Measurements from ENCODE around the gene RPTOR.

The RPTOR gene

DNA sequence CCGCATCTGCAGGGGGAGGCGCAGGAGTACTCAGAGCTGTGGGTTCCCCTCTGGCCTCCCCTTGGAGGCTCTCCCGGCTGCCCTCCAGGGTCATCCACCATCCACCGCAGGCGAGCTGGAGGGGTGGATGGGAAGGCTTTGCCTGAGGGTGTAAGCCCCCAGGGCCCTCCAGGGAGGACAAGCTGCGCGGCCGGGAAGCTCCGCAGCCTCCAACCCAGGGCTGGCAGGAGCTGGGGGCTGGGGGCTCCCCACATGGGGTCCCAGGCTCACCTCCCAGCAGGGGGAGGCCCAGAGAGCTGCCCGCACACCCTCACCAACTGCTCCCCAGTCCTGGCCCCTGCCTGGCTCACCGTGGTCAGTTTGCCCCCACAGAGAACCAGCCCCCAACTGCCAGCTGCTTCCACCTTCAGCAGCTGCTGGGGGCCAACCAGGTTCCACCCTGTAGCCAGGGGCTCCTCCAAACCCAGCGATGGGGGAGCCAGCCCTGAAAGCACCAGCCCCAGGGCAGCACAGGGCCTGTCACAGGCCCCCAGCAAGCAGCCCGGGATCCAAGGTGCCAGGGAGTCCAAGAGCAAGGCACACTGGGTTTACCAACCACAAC lies 427.2 kb downstream of the RPTOR start:
- ChIA-PET CTCF (interaction anchor here (0.7 to 1.0 kb wide), 3 partner anchors 10 to 670 kb away, joined by 3 to 4 read pairs (median 3); no protein-coding TSS in a partner anchor), POLR2A (no interaction called here)
- no peaks in the 10 kb centered on the region for H3K9me3 ChIP-seq (ENCODE audit: control insufficient read depth, insufficient read depth, low read depth, low read length)
- no peak for TF ChIP-seq ZNF776 (tag by site-specific recombination; IDR thresholded peaks at IDR 0.05; ENCODE audit: borderline replicate concordance)
- TF ChIP-seq ZIC2 (tag by site-specific recombination; IDR thresholded peaks at IDR 0.05) = peak; percentile 58
- TF ChIP-seq SCRT2 (tag by site-specific recombination; IDR thresholded peaks at IDR 0.05) = no peak
- TF ChIP-seq ZNF280C (tag by site-specific recombination; IDR thresholded peaks at IDR 0.05) = no peak
- TF ChIP-seq ZNF645 (tag by site-specific recombination; IDR thresholded peaks at IDR 0.05) = no peak
- H3K27ac ChIP-seq (ENCODE audit: extremely low read depth, low read depth, low read length) = no peak overlapping the region
- no peaks in the 10 kb centered on the region for H3K36me3 ChIP-seq (ENCODE audit: control insufficient read depth in 2 of 2, insufficient read depth in 1 of 2, low read length in 2 of 2)
- no peak overlapping the region for H3K4me3 ChIP-seq (ENCODE audit: low read depth, low read length)
- H3K4me1 ChIP-seq (ENCODE audit: control insufficient read depth, insufficient read depth, low read length) = no peaks in the 10 kb centered on the region

DNA sequence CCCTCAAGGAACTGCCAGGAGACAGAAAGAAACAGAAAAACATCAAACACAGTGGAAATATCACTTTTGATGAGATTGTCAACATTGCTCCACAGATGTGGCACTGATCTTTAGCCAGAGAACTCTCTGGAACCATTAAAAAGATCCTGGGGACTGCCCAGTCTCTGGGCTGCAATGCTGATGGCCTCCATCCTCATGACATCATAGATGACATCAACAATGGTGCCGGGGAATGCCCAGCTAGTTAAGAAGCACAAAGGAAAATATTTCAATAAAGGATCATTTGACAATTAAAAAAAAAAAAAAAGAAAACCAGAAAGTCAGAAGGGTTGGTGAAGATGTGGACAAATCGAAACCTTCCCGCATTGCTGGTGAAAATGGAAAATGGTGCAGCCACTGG lies 432.1 kb downstream of the RPTOR start:
- no peaks in the 10 kb centered on the region for H3K4me1 ChIP-seq (ENCODE audit: control insufficient read depth, insufficient read depth, low read length)
- H3K36me3 ChIP-seq (ENCODE audit: control insufficient read depth in 2 of 2, insufficient read depth in 1 of 2, low read length in 2 of 2) = no peaks in the 10 kb centered on the region
- H3K27ac ChIP-seq (ENCODE audit: extremely low read depth, low read depth, low read length) = no peak overlapping the region
- no peak overlapping the region for H3K4me3 ChIP-seq (ENCODE audit: low read depth, low read length)
- POLR2A ChIA-PET = no interaction called here
- no peak for TF ChIP-seq MEIS1 (CRISPR knock-in tag; IDR thresholded peaks at IDR 0.05; ENCODE audit: borderline replicate concordance)
- TF ChIP-seq, protein P1, sequence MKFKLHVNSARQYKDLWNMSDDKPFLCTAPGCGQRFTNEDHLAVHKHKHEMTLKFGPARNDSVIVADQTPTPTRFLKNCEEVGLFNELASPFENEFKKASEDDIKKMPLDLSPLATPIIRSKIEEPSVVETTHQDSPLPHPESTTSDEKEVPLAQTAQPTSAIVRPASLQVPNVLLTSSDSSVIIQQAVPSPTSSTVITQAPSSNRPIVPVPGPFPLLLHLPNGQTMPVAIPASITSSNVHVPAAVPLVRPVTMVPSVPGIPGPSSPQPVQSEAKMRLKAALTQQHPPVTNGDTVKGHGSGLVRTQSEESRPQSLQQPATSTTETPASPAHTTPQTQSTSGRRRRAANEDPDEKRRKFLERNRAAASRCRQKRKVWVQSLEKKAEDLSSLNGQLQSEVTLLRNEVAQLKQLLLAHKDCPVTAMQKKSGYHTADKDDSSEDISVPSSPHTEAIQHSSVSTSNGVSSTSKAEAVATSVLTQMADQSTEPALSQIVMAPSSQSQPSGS (tag by site-specific recombination; IDR thresholded peaks at IDR 0.05; ENCODE audit: low read depth) = 0 out of 2 replicates have a peak, but pooled peaks have one; percentile 25
- CTCF ChIA-PET = interaction anchor here (0.6 to 1.3 kb wide), 2 partner anchors 8 to 550 kb away, joined by 3 to 5 read pairs; no protein-coding TSS in a partner anchor
- H3K9me3 ChIP-seq (ENCODE audit: control insufficient read depth, insufficient read depth, low read depth, low read length) = no peaks in the 10 kb centered on the region

DNA sequence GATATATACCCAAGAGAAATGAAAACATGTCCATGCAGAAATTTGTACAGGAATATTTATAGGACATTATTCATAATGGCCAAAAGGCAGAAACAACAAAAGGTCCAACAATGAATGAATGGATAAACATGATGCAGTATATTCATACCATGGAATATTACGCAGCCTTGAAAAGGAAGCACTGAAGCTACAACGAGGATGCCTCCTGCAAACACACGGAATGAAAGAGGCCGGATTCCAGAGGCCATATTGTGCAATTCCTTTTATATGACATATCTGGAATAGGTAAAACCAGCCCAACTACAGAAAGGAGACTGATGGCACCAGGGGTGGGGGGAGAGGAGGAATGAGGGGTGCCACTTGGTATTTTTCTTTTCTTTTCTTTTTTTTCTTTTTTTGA lies 432.5 kb downstream of the RPTOR start:
- Histone ChIP-seq H3K36me3 (ENCODE audit: control insufficient read depth in 2 of 2, insufficient read depth in 1 of 2, low read length in 2 of 2) (no peaks in the 10 kb centered on the region), H3K9me3 (ENCODE audit: control insufficient read depth, insufficient read depth, low read depth, low read length) (no peaks in the 10 kb centered on the region), H3K4me3 (ENCODE audit: low read depth, low read length) (no peak overlapping the region), H3K4me1 (ENCODE audit: control insufficient read depth, insufficient read depth, low read length) (no peaks in the 10 kb centered on the region), H3K27ac (ENCODE audit: extremely low read depth, low read depth, low read length) (no peak overlapping the region)
- ChIA-PET POLR2A (interaction anchor here (0.9 kb wide), 1 partner anchor 11 kb away, joined by 3 read pairs; no protein-coding TSS in a partner anchor), CTCF (interaction anchor here (1.3 kb wide), 1 partner anchor 550 kb away, joined by 5 read pairs; no protein-coding TSS in a partner anchor)
- TF ChIP-seq ZNF140 (tag by site-specific recombination; IDR thresholded peaks at IDR 0.05) (peak; percentile 56; the same call in 1 of the 2 replicates), ZNF580 (tag by site-specific recombination; IDR thresholded peaks at IDR 0.05) (peak; percentile 79), ZNF768 (tag by site-specific recombination; IDR thresholded peaks at IDR 0.05) (no peak), ZNF146 (tag by site-specific recombination; IDR thresholded peaks at IDR 0.05) (peak; percentile 98), ZNF24 (tag by site-specific recombination; IDR thresholded peaks at IDR 0.05) (0 out of 2 replicates have a peak, but pooled peaks have one; percentile 67), ZNF280D (tag by site-specific recombination; IDR thresholded peaks at IDR 0.05) (peak; percentile 79; the same call in 1 of the 2 replicates), MYNN (tag by site-specific recombination; IDR thresholded peaks at IDR 0.05; ENCODE audit: borderline replicate concordance) (no peak), ZNF529 (tag by site-specific recombination; IDR thresholded peaks at IDR 0.05; ENCODE audit: insufficient replicate concordance) (no peak), ZBTB6 (tag by site-specific recombination; IDR thresholded peaks at IDR 0.05) (no peak), OVOL3 (tag by site-specific recombination; IDR thresholded peaks at IDR 0.05) (no peak)
- TF ChIP-seq, protein P1 (tag by site-specific recombination; IDR thresholded peaks at IDR 0.05; ENCODE audit: low read depth) = no peak
